Erythroblast (primary cell): Measurements from ENCODE around the gene PEX3.

ENCODE experiments used
- GATA1 ChIP-seq: IDR thresholded peaks from 2 replicates; pipeline ENCODE4 v1.6.1; 2011; ENCODE audit warnings: low read depth, mild to moderate bottlenecking, control low read depth, low read length, moderate library complexity
- POLR2A ChIP-seq: IDR thresholded peaks from 2 replicates; pipeline ENCODE4 v1.6.1; 2011; ENCODE audit warnings: mild to moderate bottlenecking, low read length

DNA sequence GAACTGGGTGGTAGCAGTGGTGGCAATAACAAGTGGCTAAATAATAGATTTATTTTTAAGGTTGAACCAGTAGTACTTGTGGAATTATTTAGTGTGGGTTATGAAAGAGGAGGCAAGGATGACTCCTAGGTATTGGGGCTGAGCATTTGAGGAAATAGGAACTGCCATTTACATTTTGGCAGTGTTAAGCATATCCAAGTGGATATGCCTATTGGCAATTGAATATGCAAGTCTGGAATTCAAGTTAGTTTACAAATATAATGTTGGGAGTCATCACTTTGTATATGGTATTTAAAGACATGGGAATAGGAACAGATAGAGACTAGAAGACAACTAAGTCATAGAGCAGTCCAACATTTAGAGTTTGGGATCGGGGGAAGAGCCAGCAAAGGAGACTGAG is 25.9 kb downstream of the PEX3 start:
- no peak for TF ChIP-seq POLR2A
- no peak for TF ChIP-seq GATA1
